ENCODE results near the gene IFFO2.

IFFO2 gene

DNA sequence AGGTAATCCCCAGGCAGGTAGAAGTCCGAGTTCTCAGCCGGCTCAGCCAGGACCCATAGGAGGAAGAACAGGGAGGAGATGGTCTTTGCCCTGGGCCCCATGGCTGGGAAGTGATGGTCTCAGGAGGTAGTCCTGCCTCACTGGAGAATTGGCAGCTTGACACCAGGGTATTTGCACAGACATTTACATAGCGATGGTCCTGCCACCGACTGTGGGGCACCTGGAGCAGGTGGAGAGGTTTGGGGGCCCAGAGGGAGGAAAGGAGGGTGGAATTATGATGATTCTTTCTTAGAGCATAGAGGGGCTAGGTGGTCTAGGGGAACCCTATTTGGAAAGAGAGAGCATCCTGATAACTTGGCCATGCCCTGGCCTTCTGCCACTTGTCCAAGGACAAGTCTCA is 96.9 kb downstream of the IFFO2 start, which contains the start of gene TAS1R2:
TSS of gene TAS1R2 (minus strand) at position 101 of the 400 bp plus-strand sequence. CDS start at position 101, 0 bp downstream.
- no peak for ATAC-seq
- TF ChIP-seq PPARA (CRISPR knock-in tag; IDR thresholded peaks at IDR 0.05; ENCODE audit: borderline replicate concordance) (no peak), ZNF70 (CRISPR knock-in tag; IDR thresholded peaks at IDR 0.05) (no peak), TOX (CRISPR knock-in tag; IDR thresholded peaks at IDR 0.05; ENCODE audit: borderline replicate concordance) (no peak), TCF4 (CRISPR knock-in tag; IDR thresholded peaks at IDR 0.05; ENCODE audit: borderline replicate concordance) (no peak), GLIS3 (CRISPR knock-in tag; IDR thresholded peaks at IDR 0.05) (no peak), SNAI2 (CRISPR knock-in tag; IDR thresholded peaks at IDR 0.05) (no peak), ZFP30 (CRISPR knock-in tag; IDR thresholded peaks at IDR 0.05) (no peak)

GRCh38 chr1:18858070-18858688 is 98.3 kb downstream of the IFFO2 start:
- ATAC-seq, result no peak
- TF ChIP-seq BACH2 (CRISPR knock-in tag; IDR thresholded peaks at IDR 0.05; ENCODE audit: borderline replicate concordance) (no peak), ZC3H10 (CRISPR knock-in tag; IDR thresholded peaks at IDR 0.05) (no peak), ZNF8 (CRISPR knock-in tag; IDR thresholded peaks at IDR 0.05) (no peak), SNAI2 (CRISPR knock-in tag; IDR thresholded peaks at IDR 0.05) (no peak), ARNTL (CRISPR knock-in tag; IDR thresholded peaks at IDR 0.05; ENCODE audit: borderline replicate concordance, low read depth) (no peak), ZFP3 (CRISPR knock-in tag; IDR thresholded peaks at IDR 0.05) (no peak), CREB5 (CRISPR knock-in tag; IDR thresholded peaks at IDR 0.05; ENCODE audit: low read depth) (no peak), OSR1 (CRISPR knock-in tag; IDR thresholded peaks at IDR 0.05) (no peak), TOX (CRISPR knock-in tag; IDR thresholded peaks at IDR 0.05; ENCODE audit: borderline replicate concordance) (no peak), ESRRG (CRISPR knock-in tag; IDR thresholded peaks at IDR 0.05) (no peak), ZFP30 (CRISPR knock-in tag; IDR thresholded peaks at IDR 0.05) (no peak), ISL1 (CRISPR knock-in tag; IDR thresholded peaks at IDR 0.05) (no peak), ZNF70 (CRISPR knock-in tag; IDR thresholded peaks at IDR 0.05) (no peak), RARB (CRISPR knock-in tag; IDR thresholded peaks at IDR 0.05) (no peak)

GRCh38 chr1:18856435-18856834 is 100.0 kb downstream of the IFFO2 start:
- no peak for ATAC-seq
- TF ChIP-seq POU6F1 (CRISPR knock-in tag; IDR thresholded peaks at IDR 0.05; ENCODE audit: borderline replicate concordance, low read depth) (no peak), ISL1 (CRISPR knock-in tag; IDR thresholded peaks at IDR 0.05) (no peak), PATZ1 (CRISPR knock-in tag; IDR thresholded peaks at IDR 0.05; ENCODE audit: borderline replicate concordance) (no peak), BACH2 (CRISPR knock-in tag; IDR thresholded peaks at IDR 0.05; ENCODE audit: borderline replicate concordance) (no peak), TCF4 (CRISPR knock-in tag; IDR thresholded peaks at IDR 0.05; ENCODE audit: borderline replicate concordance) (no peak), TOX (CRISPR knock-in tag; IDR thresholded peaks at IDR 0.05; ENCODE audit: borderline replicate concordance) (no peak), RARB (CRISPR knock-in tag; IDR thresholded peaks at IDR 0.05) (no peak), PPARA (CRISPR knock-in tag; IDR thresholded peaks at IDR 0.05; ENCODE audit: borderline replicate concordance) (no peak), ZNF8 (CRISPR knock-in tag; IDR thresholded peaks at IDR 0.05) (no peak), ZNF565 (CRISPR knock-in tag; conservative IDR thresholded peaks at IDR 0.05; ENCODE audit: low read depth) (no peak), ESRRG (CRISPR knock-in tag; IDR thresholded peaks at IDR 0.05) (no peak), CSRNP3 (CRISPR knock-in tag; IDR thresholded peaks at IDR 0.05) (no peak), OSR1 (CRISPR knock-in tag; IDR thresholded peaks at IDR 0.05) (no peak), ZFP30 (CRISPR knock-in tag; IDR thresholded peaks at IDR 0.05) (no peak), ARNTL (CRISPR knock-in tag; IDR thresholded peaks at IDR 0.05; ENCODE audit: borderline replicate concordance, low read depth) (no peak), GLIS3 (CRISPR knock-in tag; IDR thresholded peaks at IDR 0.05) (no peak), ZFP3 (CRISPR knock-in tag; IDR thresholded peaks at IDR 0.05) (no peak)

DNA sequence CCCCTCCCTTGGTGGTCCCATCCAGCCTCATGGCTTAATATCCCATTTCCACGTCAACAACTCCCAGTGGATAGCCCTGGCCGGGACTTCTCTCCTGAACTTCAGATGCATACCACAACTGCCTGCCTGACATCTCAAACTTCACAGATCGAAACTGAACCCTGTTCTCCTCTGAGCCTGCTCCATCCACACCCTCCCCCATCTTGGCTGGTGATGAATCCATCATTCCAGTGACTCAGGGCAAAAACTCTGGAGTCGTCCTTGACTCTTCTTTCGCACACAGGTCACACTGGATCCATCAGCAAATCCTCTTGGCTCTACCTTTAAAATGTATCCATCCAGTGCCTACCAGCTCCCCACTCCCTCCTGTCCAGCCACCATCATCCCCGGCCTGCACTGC is 100.9 kb downstream of the IFFO2 start:
- no peak for ATAC-seq
- TF ChIP-seq ZFP3 (CRISPR knock-in tag; IDR thresholded peaks at IDR 0.05) (no peak), ARNTL (CRISPR knock-in tag; IDR thresholded peaks at IDR 0.05; ENCODE audit: borderline replicate concordance, low read depth) (no peak), CSDC2 (CRISPR knock-in tag; IDR thresholded peaks at IDR 0.05) (no peak), ESRRG (CRISPR knock-in tag; IDR thresholded peaks at IDR 0.05) (no peak), CSRNP3 (CRISPR knock-in tag; IDR thresholded peaks at IDR 0.05) (no peak), PPARA (CRISPR knock-in tag; IDR thresholded peaks at IDR 0.05; ENCODE audit: borderline replicate concordance) (no peak), GLIS3 (CRISPR knock-in tag; IDR thresholded peaks at IDR 0.05) (no peak), TCF4 (CRISPR knock-in tag; IDR thresholded peaks at IDR 0.05; ENCODE audit: borderline replicate concordance) (no peak), CREB5 (CRISPR knock-in tag; IDR thresholded peaks at IDR 0.05; ENCODE audit: low read depth) (no peak), RARB (CRISPR knock-in tag; IDR thresholded peaks at IDR 0.05) (no peak), TOX (CRISPR knock-in tag; IDR thresholded peaks at IDR 0.05; ENCODE audit: borderline replicate concordance) (no peak), ZFP30 (CRISPR knock-in tag; IDR thresholded peaks at IDR 0.05) (no peak), ISL1 (CRISPR knock-in tag; IDR thresholded peaks at IDR 0.05) (no peak)
